ENCODE results near the gene PSMG3. TPM values are rescaled to one million over a fixed set of nuclear protein-coding genes. Genes with fewer than 3 reads are reported as not detected.

Gene PSMG3
- total RNA-seq, 1 experiment from 2014 or later = 63.0 TPM

DNA sequence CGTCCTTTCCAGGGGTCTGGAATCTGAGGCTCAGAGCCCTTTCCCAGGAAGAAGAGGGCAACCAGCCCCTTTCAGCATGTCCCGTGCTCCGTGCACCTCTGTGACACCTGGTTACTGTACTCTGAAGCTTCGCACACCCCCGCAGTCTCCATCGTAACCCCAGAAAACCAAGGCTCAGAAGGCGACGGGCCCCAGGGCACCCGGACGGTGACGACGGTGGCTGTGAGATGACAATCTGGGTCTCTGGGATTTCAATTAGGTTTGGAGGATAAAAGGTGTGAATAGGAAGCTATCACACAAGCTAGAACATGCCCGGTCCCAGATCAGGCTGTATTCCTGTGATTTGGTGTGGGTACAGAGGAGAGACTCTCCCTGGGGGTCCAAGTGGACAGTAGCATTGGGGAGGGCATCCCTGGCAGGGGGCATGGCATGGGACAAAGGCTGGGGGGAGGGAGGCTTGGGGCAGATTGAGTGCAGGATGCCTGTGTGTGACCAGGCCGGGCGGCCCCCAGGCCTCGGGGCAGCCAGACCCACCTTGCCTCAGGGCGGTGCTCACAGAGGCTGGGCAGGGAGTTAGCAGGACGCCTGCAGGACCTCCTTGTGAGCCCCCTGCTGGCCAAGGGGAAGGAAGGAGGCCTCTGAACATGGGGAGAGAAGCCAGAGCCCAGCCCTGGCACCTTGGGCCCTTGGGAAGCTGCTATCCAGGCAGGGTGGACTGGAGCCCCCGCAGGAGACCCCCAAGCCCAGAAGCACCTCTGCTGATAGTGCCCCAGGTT lies 23.4 kb upstream of the PSMG3 start:
- Histone ChIP-seq H2BK20ac (ENCODE audit: low read depth, low read length, poor library complexity, severe bottlenecking) (no peak overlapping the region), H3T11ph (ENCODE audit: low read length) (no peak overlapping the region), H3K79me2 (ENCODE audit: insufficient read depth, low read length) (no peaks in the 10 kb centered on the region), H3K18ac (ENCODE audit: insufficient read length, low read depth, low read length) (no peak overlapping the region), H3K79me1 (ENCODE audit: insufficient read depth, low read depth, low read length, poor library complexity, severe bottlenecking) (no peaks in the 10 kb centered on the region), H4K91ac (ENCODE audit: insufficient read length, low read depth, low read length) (no peak overlapping the region), H3K9ac (ENCODE audit: extremely low read depth, insufficient read length, low read length) (no peak overlapping the region), H3K4ac (ENCODE audit: low read depth, low read length) (no peak overlapping the region), H2BK5ac (ENCODE audit: insufficient read length, low read length) (no peak overlapping the region), H3K4me2 (ENCODE audit: insufficient read depth, insufficient read length, low read length) (no peak overlapping the region), H3K56ac (ENCODE audit: insufficient read length, low read depth, low read length) (no peak overlapping the region), H3K14ac (ENCODE audit: insufficient read depth, low read length) (no peak overlapping the region), H4K8ac (replicated peaks; ENCODE audit: insufficient read length, low read depth, low read length) (no peak overlapping the region), H4K5ac (ENCODE audit: insufficient read length, low read depth, low read length) (no peak overlapping the region), H3K27ac (ENCODE audit: insufficient read length, low read depth, low read length) (no peak overlapping the region), H2BK12ac (ENCODE audit: insufficient read length, low read depth, low read length) (no peak overlapping the region), H2AFZ (ENCODE audit: low read length) (no peak overlapping the region), H3K23ac (ENCODE audit: insufficient read length, low read depth, low read length) (no peak overlapping the region), H2BK15ac (ENCODE audit: low read depth, low read length) (no peak overlapping the region), H2BK120ac (ENCODE audit: low read depth, low read length, poor library complexity, severe bottlenecking) (no peak overlapping the region), H3K27me3 (ENCODE audit: insufficient read depth, low read length) (no peaks in the 10 kb centered on the region), H2AK5ac (ENCODE audit: insufficient read length, low read length) (no peak overlapping the region), H3K4me1 (ENCODE audit: insufficient read depth, low read length) (no peaks in the 10 kb centered on the region), H3K9me3 (ENCODE audit: control insufficient read depth, low read depth, low read length) (no peaks in the 10 kb centered on the region), H4K20me1 (ENCODE audit: control insufficient read depth, insufficient read depth, insufficient read length) (no peaks in the 10 kb centered on the region), H3K23me2 (ENCODE audit: insufficient read length, low read depth, low read length, poor library complexity, severe bottlenecking) (no peaks in the 10 kb centered on the region)
- peak; percentile 52 for DNase-seq
- Mint-ChIP-seq H3K4me3 (no peak overlapping the region), H3K27me3 (ENCODE audit: low read depth) (peaks cover 22% of the 10 kb centered on the region), H3K4me1 (peaks cover 11 to 14% of the 10 kb centered on the region in 2 experiments), H3K27ac (no peak overlapping the region), H3K9me3 (peaks cover 5 to 7% of the 10 kb centered on the region in 2 experiments; a peak in 3 of 5 replicates), H3K36me3 (ENCODE audit: insufficient read depth in 1 of 3, low read depth in 3 of 3) (peaks cover under 1 to 12% (median 2%) of the 10 kb centered on the region in 3 experiments; a peak in 6 of 7 replicates)
- TF ChIP-seq, protein P1, sequence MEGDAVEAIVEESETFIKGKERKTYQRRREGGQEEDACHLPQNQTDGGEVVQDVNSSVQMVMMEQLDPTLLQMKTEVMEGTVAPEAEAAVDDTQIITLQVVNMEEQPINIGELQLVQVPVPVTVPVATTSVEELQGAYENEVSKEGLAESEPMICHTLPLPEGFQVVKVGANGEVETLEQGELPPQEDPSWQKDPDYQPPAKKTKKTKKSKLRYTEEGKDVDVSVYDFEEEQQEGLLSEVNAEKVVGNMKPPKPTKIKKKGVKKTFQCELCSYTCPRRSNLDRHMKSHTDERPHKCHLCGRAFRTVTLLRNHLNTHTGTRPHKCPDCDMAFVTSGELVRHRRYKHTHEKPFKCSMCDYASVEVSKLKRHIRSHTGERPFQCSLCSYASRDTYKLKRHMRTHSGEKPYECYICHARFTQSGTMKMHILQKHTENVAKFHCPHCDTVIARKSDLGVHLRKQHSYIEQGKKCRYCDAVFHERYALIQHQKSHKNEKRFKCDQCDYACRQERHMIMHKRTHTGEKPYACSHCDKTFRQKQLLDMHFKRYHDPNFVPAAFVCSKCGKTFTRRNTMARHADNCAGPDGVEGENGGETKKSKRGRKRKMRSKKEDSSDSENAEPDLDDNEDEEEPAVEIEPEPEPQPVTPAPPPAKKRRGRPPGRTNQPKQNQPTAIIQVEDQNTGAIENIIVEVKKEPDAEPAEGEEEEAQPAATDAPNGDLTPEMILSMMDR (conservative IDR thresholded peaks at IDR 0.05) = peak; percentile 41; the same call in 1 of the 3 replicates
- no CpG with 5 or more reads among the region's 19 CpGs for WGBS (ENCODE audit: extremely low coverage, insufficient read length, low lambda C conversion rate)

Measured in H9 (cell line).